Fibroblast of skin of scalp (primary cell): ENCODE data around the gene CDC25A.
"Not testable (repeated sequence)": the region's sequence is repeated elsewhere in the genome, so short reads cannot be mapped to it uniquely, and the experiment has no call there.

Experiments used
- DNase-seq: peaks from one replicate; pipeline ENCODE4 v3.0.0-alpha.2; 2013

CDC25A gene

GRCh38 chr3:48140936-48141603, 47.1 kb downstream of the CDC25A start:
- DNase-seq, result no peak

- no peak for DNase-seq
Measured at GRCh38 chr3:48140336-48140757, 47.9 kb downstream of the CDC25A start.

GRCh38 chr3:48137425-48137999, 50.7 kb downstream of the CDC25A start:
- no peak for DNase-seq

GRCh38 chr3:48135552-48136495, 52.4 kb downstream of the CDC25A start:
- peak; percentile 28 for DNase-seq

GRCh38 chr3:48130321-48130904, 57.8 kb downstream of the CDC25A start:
- DNase-seq, result peak; percentile 94

- DNase-seq, result peak; percentile 20
Measured at GRCh38 chr3:48129921-48130320, 58.3 kb downstream of the CDC25A start.

GRCh38 chr3:48128774-48129173, 59.4 kb downstream of the CDC25A start:
- DNase-seq, result no peak

GRCh38 chr3:48125886-48126622, 62.2 kb downstream of the CDC25A start:
- no peak for DNase-seq

- DNase-seq, result peak; percentile 41
Measured at GRCh38 chr3:48125013-48125705, 63.1 kb downstream of the CDC25A start.

GRCh38 chr3:48123346-48123745, 64.9 kb downstream of the CDC25A start:
- no peak for DNase-seq

GRCh38 chr3:48122504-48122903, 65.7 kb downstream of the CDC25A start:
- DNase-seq, result no peak

GRCh38 chr3:48120223-48120622, 68.0 kb downstream of the CDC25A start:
- DNase-seq, result no peak

GRCh38 chr3:48119505-48120193, 68.6 kb downstream of the CDC25A start:
- DNase-seq, result peak; percentile 35

- no peak for DNase-seq
Measured at GRCh38 chr3:48118928-48119327, 69.3 kb downstream of the CDC25A start.

- DNase-seq, result no peak
Measured at GRCh38 chr3:48118322-48118721, 69.9 kb downstream of the CDC25A start.

- peak; percentile 35 for DNase-seq
Measured at GRCh38 chr3:48112813-48113212, 75.4 kb downstream of the CDC25A start.

- DNase-seq, result not testable (repeated sequence)
Measured at GRCh38 chr3:48112108-48112791, 76.0 kb downstream of the CDC25A start.

- no peak for DNase-seq
Measured at GRCh38 chr3:48110463-48110862, 77.8 kb downstream of the CDC25A start.

- no peak for DNase-seq
Measured at GRCh38 chr3:48107227-48107626, 81.0 kb downstream of the CDC25A start.
